Measurements from ENCODE around the gene RALGAPA2. TPM values are rescaled to one million over a fixed set of nuclear protein-coding genes. Genes with fewer than 3 reads are reported as not detected.

Gene RALGAPA2
- total RNA-seq, 1 experiment from 2014 or later, result 18.2 TPM

DNA sequence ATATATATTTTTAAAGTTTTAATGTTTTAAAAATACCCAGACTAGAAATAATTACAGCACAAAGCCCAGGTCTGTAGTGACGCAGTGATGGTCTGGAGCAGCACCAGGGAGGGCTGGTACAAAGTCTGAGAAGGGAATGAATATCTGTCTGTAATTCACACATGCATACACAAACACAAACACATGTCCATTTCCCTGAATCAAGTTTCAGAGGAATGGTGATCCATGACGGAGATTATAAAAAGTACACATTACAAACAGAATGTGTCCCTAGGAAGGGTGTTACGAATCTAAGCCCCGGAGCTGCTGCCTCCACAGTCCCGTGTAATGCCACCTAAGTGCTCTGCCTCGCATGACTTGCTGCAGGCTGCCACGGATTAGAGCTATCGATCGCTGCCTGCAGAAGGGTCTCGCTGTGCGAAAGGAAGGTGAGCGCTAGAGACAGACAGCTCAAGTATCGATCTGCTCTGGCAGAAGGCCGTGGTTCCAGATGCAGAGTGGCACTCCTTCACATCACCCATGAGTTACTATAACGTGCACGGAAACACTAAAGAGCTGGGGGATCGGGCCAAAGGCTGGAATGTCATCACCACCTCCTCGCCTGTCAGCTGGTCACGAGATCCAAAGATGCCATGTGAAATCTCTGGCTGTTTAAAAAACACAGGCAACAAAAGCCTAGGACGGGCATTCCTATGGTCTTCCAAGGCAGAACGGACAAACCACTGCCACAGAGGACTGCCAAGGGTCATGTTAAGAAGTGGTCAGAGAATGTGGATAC is 257.4 kb downstream of the RALGAPA2 start:
- TF ChIP-seq ATF1 (CRISPR knock-in tag; IDR thresholded peaks at IDR 0.05) (no peak), ZNF138 (CRISPR knock-in tag; conservative IDR thresholded peaks at IDR 0.05) (no peak), USF2 (CRISPR knock-in tag; IDR thresholded peaks at IDR 0.05) (no peak), NFE2L1 (CRISPR knock-in tag; IDR thresholded peaks at IDR 0.05) (no peak), CBFB (CRISPR knock-in tag; IDR thresholded peaks at IDR 0.05; ENCODE audit: low read depth) (no peak), GTF2I (CRISPR knock-in tag; conservative IDR thresholded peaks at IDR 0.05) (no peak), SMAD4 (CRISPR knock-in tag; IDR thresholded peaks at IDR 0.05) (no peak), ZNF396 (CRISPR knock-in tag; IDR thresholded peaks at IDR 0.05; ENCODE audit: borderline replicate concordance) (no peak), SP1 (CRISPR knock-in tag; conservative IDR thresholded peaks at IDR 0.05) (no peak), NFYB (CRISPR knock-in tag; conservative IDR thresholded peaks at IDR 0.05; ENCODE audit: low read depth) (no peak), E2F4 (CRISPR knock-in tag; IDR thresholded peaks at IDR 0.05; ENCODE audit: borderline replicate concordance, low read depth) (no peak)
- TF ChIP-seq, protein P1, sequence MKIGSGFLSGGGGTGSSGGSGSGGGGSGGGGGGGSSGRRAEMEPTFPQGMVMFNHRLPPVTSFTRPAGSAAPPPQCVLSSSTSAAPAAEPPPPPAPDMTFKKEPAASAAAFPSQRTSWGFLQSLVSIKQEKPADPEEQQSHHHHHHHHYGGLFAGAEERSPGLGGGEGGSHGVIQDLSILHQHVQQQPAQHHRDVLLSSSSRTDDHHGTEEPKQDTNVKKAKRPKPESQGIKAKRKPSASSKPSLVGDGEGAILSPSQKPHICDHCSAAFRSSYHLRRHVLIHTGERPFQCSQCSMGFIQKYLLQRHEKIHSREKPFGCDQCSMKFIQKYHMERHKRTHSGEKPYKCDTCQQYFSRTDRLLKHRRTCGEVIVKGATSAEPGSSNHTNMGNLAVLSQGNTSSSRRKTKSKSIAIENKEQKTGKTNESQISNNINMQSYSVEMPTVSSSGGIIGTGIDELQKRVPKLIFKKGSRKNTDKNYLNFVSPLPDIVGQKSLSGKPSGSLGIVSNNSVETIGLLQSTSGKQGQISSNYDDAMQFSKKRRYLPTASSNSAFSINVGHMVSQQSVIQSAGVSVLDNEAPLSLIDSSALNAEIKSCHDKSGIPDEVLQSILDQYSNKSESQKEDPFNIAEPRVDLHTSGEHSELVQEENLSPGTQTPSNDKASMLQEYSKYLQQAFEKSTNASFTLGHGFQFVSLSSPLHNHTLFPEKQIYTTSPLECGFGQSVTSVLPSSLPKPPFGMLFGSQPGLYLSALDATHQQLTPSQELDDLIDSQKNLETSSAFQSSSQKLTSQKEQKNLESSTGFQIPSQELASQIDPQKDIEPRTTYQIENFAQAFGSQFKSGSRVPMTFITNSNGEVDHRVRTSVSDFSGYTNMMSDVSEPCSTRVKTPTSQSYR (CRISPR knock-in tag; IDR thresholded peaks at IDR 0.05), result no peak
- ATAC-seq (no peak), DNase-seq (ENCODE audit: low spot score) (no peak)
- Mint-ChIP-seq H3K27me3 (ENCODE audit: low read depth) (no peaks in the 10 kb centered on the region), H3K36me3 (no peaks in the 10 kb centered on the region), H3K4me1 (peaks cover 28% of the 10 kb centered on the region), H3K4me3 (no peak overlapping the region), H3K27ac (0 out of 2 replicates have a peak overlapping the region, but pooled peaks have one; percentile 29), H3K9me3 (no peaks in the 10 kb centered on the region)
- POLR2A ChIA-PET, result interaction anchor here (0.7 kb wide), 1 partner anchor 9 kb away, joined by 3 read pairs; no protein-coding TSS in a partner anchor
- CTCF ChIA-PET, result interaction anchor here (0.5 to 1.7 kb wide), 4 partner anchors 9 to 217 kb away, joined by 3 to 8 read pairs (median 4); no protein-coding TSS in a partner anchor

GRCh38 chr20:20454367-20454766 is 258.1 kb downstream of the RALGAPA2 start:
- H3K4me3 Mint-ChIP-seq, result no peak overlapping the region
- ATAC-seq, result no peak
- TF ChIP-seq RORB (CRISPR knock-in tag; IDR thresholded peaks at IDR 0.05) (no peak), USF1 (CRISPR knock-in tag; IDR thresholded peaks at IDR 0.05) (no peak), ESRRA (CRISPR knock-in tag; IDR thresholded peaks at IDR 0.05; ENCODE audit: borderline replicate concordance) (no peak), MXD4 (CRISPR knock-in tag; IDR thresholded peaks at IDR 0.05; ENCODE audit: borderline replicate concordance) (no peak), OVOL2 (CRISPR knock-in tag; IDR thresholded peaks at IDR 0.05; ENCODE audit: borderline replicate concordance) (no peak), AR (CRISPR knock-in tag; IDR thresholded peaks at IDR 0.05) (no peak), RELA (CRISPR knock-in tag; IDR thresholded peaks at IDR 0.05; ENCODE audit: borderline replicate concordance) (no peak)
- TF ChIP-seq, protein P2, sequence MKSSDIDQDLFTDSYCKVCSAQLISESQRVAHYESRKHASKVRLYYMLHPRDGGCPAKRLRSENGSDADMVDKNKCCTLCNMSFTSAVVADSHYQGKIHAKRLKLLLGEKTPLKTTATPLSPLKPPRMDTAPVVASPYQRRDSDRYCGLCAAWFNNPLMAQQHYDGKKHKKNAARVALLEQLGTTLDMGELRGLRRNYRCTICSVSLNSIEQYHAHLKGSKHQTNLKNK (CRISPR knock-in tag; IDR thresholded peaks at IDR 0.05), result no peak
- no peaks in the 10 kb centered on the region for H3K27me3 Mint-ChIP-seq (ENCODE audit: low read depth)
- CTCF ChIA-PET, result interaction anchor here (1.3 to 1.7 kb wide), 2 partner anchors 10 to 216 kb away, joined by 3 to 8 read pairs; no protein-coding TSS in a partner anchor
- H3K36me3 Mint-ChIP-seq, result no peaks in the 10 kb centered on the region
- POLR2A ChIA-PET, result no interaction called here
- no peak for DNase-seq (ENCODE audit: low spot score)
- peaks cover 25% of the 10 kb centered on the region for H3K4me1 Mint-ChIP-seq
- no peaks in the 10 kb centered on the region for H3K9me3 Mint-ChIP-seq
- H3K27ac Mint-ChIP-seq, result no peak overlapping the region
